SKM-1 treated with dmso at 0.1 percent for 144 hours (cell line): ENCODE measurements around the gene CDKN3.
"Not testable (repeated sequence)": the region's sequence is repeated elsewhere in the genome, so short reads cannot be mapped to it uniquely, and the experiment has no call there.

Source experiments
- DNase-seq: peaks from one replicate; lab custom pipeline; 2025; ENCODE audit not compliant: unreplicated experiment; lab: John Stamatoyannopoulos, UW

The CDKN3 gene

GRCh38 chr14:54420478-54421142 lies 23.8 kb downstream of the CDKN3 start:
- no peak for DNase-seq

GRCh38 chr14:54423991-54424390 lies 27.2 kb downstream of the CDKN3 start:
- DNase-seq: no peak

- DNase-seq: no peak
These were observed 27.7 kb downstream of the CDKN3 start for GRCh38 chr14:54424479-54424901.

- no peak for DNase-seq
These were observed 28.3 kb downstream of the CDKN3 start for GRCh38 chr14:54425068-54425467.

- DNase-seq: no peak
These were observed 28.9 kb downstream of the CDKN3 start for GRCh38 chr14:54425537-54426274.

- DNase-seq: no peak
These were observed 31.1 kb downstream of the CDKN3 start for GRCh38 chr14:54427871-54428270.

GRCh38 chr14:54428527-54428926 lies 31.7 kb downstream of the CDKN3 start:
- DNase-seq: no peak

- no peak for DNase-seq
These were observed 38.7 kb downstream of the CDKN3 start for GRCh38 chr14:54435500-54435981.

GRCh38 chr14:54437954-54438353 lies 41.1 kb downstream of the CDKN3 start:
- not testable (repeated sequence) for DNase-seq

GRCh38 chr14:54438703-54439102 lies 41.9 kb downstream of the CDKN3 start:
- no peak for DNase-seq

- DNase-seq: no peak
These were observed 43.2 kb downstream of the CDKN3 start for GRCh38 chr14:54440037-54440436.

GRCh38 chr14:54440476-54440872 lies 43.7 kb downstream of the CDKN3 start:
- DNase-seq: no peak

- peak; percentile 62 for DNase-seq
These were observed 44.4 kb downstream of the CDKN3 start, which contains the start of gene CNIH1 for GRCh38 chr14:54440873-54441868. CNIH1 (minus strand) TSS chr14:54441374; CDS start chr14:54441327, 47 bp downstream.

GRCh38 chr14:54442961-54443360 lies 46.2 kb downstream of the CDKN3 start:
- DNase-seq: not testable (repeated sequence)

GRCh38 chr14:54443981-54444380 lies 47.2 kb downstream of the CDKN3 start:
- DNase-seq: no peak

- DNase-seq: no peak
These were observed 47.9 kb downstream of the CDKN3 start for GRCh38 chr14:54444681-54445080.

GRCh38 chr14:54446161-54446693 lies 49.4 kb downstream of the CDKN3 start:
- peak; percentile 4 for DNase-seq

- DNase-seq: peak; percentile 57
These were observed 50.5 kb downstream of the CDKN3 start for GRCh38 chr14:54447231-54447692.

GRCh38 chr14:54450535-54450934 lies 53.7 kb downstream of the CDKN3 start:
- DNase-seq: peak; percentile 46

GRCh38 chr14:54451121-54451601 lies 54.4 kb downstream of the CDKN3 start:
- no peak for DNase-seq
